Measurements from ENCODE around the gene UHMK1.

The UHMK1 gene

GRCh38 chr1:162530988-162531319 lies 33.3 kb downstream of the UHMK1 start:
- H3K27ac ChIP-seq, result no peak overlapping the region
- TF ChIP-seq, protein P1, sequence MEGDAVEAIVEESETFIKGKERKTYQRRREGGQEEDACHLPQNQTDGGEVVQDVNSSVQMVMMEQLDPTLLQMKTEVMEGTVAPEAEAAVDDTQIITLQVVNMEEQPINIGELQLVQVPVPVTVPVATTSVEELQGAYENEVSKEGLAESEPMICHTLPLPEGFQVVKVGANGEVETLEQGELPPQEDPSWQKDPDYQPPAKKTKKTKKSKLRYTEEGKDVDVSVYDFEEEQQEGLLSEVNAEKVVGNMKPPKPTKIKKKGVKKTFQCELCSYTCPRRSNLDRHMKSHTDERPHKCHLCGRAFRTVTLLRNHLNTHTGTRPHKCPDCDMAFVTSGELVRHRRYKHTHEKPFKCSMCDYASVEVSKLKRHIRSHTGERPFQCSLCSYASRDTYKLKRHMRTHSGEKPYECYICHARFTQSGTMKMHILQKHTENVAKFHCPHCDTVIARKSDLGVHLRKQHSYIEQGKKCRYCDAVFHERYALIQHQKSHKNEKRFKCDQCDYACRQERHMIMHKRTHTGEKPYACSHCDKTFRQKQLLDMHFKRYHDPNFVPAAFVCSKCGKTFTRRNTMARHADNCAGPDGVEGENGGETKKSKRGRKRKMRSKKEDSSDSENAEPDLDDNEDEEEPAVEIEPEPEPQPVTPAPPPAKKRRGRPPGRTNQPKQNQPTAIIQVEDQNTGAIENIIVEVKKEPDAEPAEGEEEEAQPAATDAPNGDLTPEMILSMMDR (conservative IDR thresholded peaks at IDR 0.05), result no peak

- no peak overlapping the region for H3K27ac ChIP-seq
- TF ChIP-seq, protein P1 (conservative IDR thresholded peaks at IDR 0.05), result no peak
Measured at GRCh38 chr1:162535501-162535900, 37.9 kb downstream of the UHMK1 start.

- no peak overlapping the region for H3K27ac ChIP-seq
- TF ChIP-seq, protein P1 (conservative IDR thresholded peaks at IDR 0.05), result no peak
Measured at GRCh38 chr1:162536511-162536910, 38.9 kb downstream of the UHMK1 start.

DNA sequence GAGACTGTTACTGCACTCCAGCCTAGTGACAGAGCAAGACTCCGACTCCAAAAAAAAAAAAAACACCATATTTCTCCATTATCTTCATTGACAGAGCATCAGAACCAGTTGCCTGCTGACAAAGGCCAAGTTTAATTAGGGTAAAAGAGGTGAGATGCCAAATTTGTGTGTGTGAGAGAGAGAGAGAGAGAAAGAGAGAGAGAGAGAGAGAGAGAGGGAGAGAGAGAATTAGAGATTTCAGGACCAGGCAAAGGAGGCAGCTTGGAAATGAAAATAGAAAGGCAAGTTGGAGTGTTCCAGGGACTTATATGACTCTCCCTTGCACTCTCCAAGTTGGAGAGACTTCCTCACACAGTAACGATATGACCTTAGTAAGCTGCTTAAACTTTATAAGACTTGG lies 39.6 kb downstream of the UHMK1 start:
- TF ChIP-seq, protein P1 (conservative IDR thresholded peaks at IDR 0.05), result no peak
- H3K27ac ChIP-seq, result no peak overlapping the region

- no peak overlapping the region for H3K27ac ChIP-seq
- TF ChIP-seq, protein P1 (conservative IDR thresholded peaks at IDR 0.05), result no peak
Measured at GRCh38 chr1:162538815-162539431, 41.3 kb downstream of the UHMK1 start.

DNA sequence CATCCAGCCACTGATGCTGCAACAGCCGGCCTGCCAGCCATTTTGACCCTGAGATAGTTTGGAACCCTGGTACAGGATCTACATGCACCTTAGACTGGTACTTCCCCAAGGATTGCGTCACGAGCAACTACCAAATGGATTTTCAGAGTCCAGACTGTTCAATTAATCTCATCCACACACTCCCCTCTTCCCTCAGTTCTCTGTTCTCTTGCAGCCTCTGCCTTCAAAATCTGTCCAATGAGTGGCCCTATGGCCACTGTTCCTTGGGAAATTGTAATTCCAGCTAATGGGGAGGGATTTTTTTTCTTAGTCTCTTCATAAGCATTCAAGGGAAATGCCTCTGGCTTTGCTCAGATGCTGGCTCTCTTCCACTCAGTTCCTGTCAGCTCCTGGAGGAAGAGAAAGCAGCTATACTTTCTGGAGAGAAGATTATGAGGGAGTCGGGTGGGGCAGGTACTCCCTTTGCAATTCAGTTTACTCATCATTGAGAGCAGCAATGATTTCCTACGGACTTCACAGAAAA lies 44.1 kb downstream of the UHMK1 start:
- TF ChIP-seq, protein P1 (conservative IDR thresholded peaks at IDR 0.05), result no peak
- H3K27ac ChIP-seq, result no peak overlapping the region

GRCh38 chr1:162543228-162543627 lies 45.6 kb downstream of the UHMK1 start:
- no peak overlapping the region for H3K27ac ChIP-seq
- TF ChIP-seq, protein P1 (conservative IDR thresholded peaks at IDR 0.05), result no peak

Measured in VCaP (cell line).